ENCODE results near the gene CARNS1. TPM values are rescaled to one million over a fixed set of nuclear protein-coding genes. Genes with fewer than 3 reads are reported as not detected.

The CARNS1 gene
- polyA plus RNA-seq, 1 donor (not counting 4 experiments of a cell fraction or from before 2014, with no cell fraction given) = not detected

GRCh38 chr11:67468456-67468758 is 52.9 kb downstream of the CARNS1 start:
- no peak for TF ChIP-seq EZH2 (IDR thresholded peaks at IDR 0.05; ENCODE audit: low read length)
- no peak for TF ChIP-seq CTCF (optimal IDR thresholded peaks at IDR 0.05 in 1 of 3, IDR thresholded peaks at IDR 0.05 in 1 of 3, conservative IDR thresholded peaks at IDR 0.05 in 1 of 3; ENCODE audit: extremely low read depth in 1 of 3, insufficient read depth in 2 of 3, low read length in 3 of 3)
- H3K9me1 ChIP-seq (ENCODE audit: control insufficient read depth, extremely low read depth, insufficient read depth, low read length) = no peaks in the 10 kb centered on the region
- peak overlapping the region; percentile 63 to 74 (median 74) for H3K4me3 ChIP-seq (ENCODE audit: control insufficient read depth in 2 of 3, extremely low read depth in 1 of 3, insufficient read depth in 2 of 3, low read depth in 1 of 3, low read length in 3 of 3)
- peak overlapping the region; percentile 63 for H3K27ac ChIP-seq (ENCODE audit: control insufficient read depth, insufficient read depth, low read length)
- H3K4me2 ChIP-seq (ENCODE audit: control insufficient read depth, extremely low read depth, insufficient read depth, low read depth, low read length) = peak overlapping the region; percentile 82
- no peak overlapping the region for H2AFZ ChIP-seq (ENCODE audit: control insufficient read depth, low read length)
- H3K9ac ChIP-seq (ENCODE audit: control insufficient read depth, extremely low read depth, insufficient read depth, low read length) = peak overlapping the region; percentile 68
- no peaks in the 10 kb centered on the region for H3K9me3 ChIP-seq (ENCODE audit: control insufficient read depth, low read depth, low read length)
- H3K4me1 ChIP-seq (ENCODE audit: control insufficient read depth, extremely low read depth, insufficient read depth, low read length) = peaks cover 23% of the 10 kb centered on the region
- no peaks in the 10 kb centered on the region for H3K27me3 ChIP-seq (ENCODE audit: control insufficient read depth, extremely low read depth, insufficient read depth, low read length)
- no peak for DNase-seq (ENCODE audit: low read depth, low spot score)
- H3K79me2 ChIP-seq (ENCODE audit: control insufficient read depth, insufficient read depth, low read length) = no peaks in the 10 kb centered on the region
- dilution Hi-C loops (cut with MboI; ENCODE audit: extremely low pct_ligation_motif_present, low sequenced_read_pairs) = no loop called here
- H3K36me3 ChIP-seq (ENCODE audit: control insufficient read depth in 2 of 2, extremely low read depth in 1 of 2, insufficient read depth in 2 of 2, low read length in 2 of 2) = peaks cover 0 to 5% of the 10 kb centered on the region in 2 experiments
- FAIRE-seq = no peak
- H4K20me1 ChIP-seq (ENCODE audit: control insufficient read depth, extremely low read depth, insufficient read depth, low read length) = no peaks in the 10 kb centered on the region

GRCh38 chr11:67468759-67469507 is 53.5 kb downstream of the CARNS1 start, which contains the start of gene TMEM134:
Gene TMEM134, minus strand, starts transcription at chr11:67469251. Its CDS starts 59 bp downstream, at chr11:67469192.
- TF ChIP-seq EZH2 (IDR thresholded peaks at IDR 0.05; ENCODE audit: low read length) = no peak
- TF ChIP-seq CTCF (optimal IDR thresholded peaks at IDR 0.05 in 1 of 3, IDR thresholded peaks at IDR 0.05 in 1 of 3, conservative IDR thresholded peaks at IDR 0.05 in 1 of 3; ENCODE audit: extremely low read depth in 1 of 3, insufficient read depth in 2 of 3, low read length in 3 of 3) = peak in 2 of 3 experiments; percentile 57 to 73
- H3K9me3 ChIP-seq (ENCODE audit: control insufficient read depth, low read depth, low read length) = no peaks in the 10 kb centered on the region
- FAIRE-seq = no peak
- peak within 1 kb of the TSS; percentile 17 for H2AFZ ChIP-seq (ENCODE audit: control insufficient read depth, low read length)
- no peaks in the 10 kb centered on the region for H3K9me1 ChIP-seq (ENCODE audit: control insufficient read depth, extremely low read depth, insufficient read depth, low read length)
- no peaks in the 10 kb centered on the region for H4K20me1 ChIP-seq (ENCODE audit: control insufficient read depth, extremely low read depth, insufficient read depth, low read length)
- peak within 1 kb of the TSS; percentile 68 for H3K9ac ChIP-seq (ENCODE audit: control insufficient read depth, extremely low read depth, insufficient read depth, low read length)
- peak within 1 kb of the TSS; percentile 82 for H3K4me2 ChIP-seq (ENCODE audit: control insufficient read depth, extremely low read depth, insufficient read depth, low read depth, low read length)
- peaks cover 0 to 5% of the 10 kb centered on the region in 2 experiments for H3K36me3 ChIP-seq (ENCODE audit: control insufficient read depth in 2 of 2, extremely low read depth in 1 of 2, insufficient read depth in 2 of 2, low read length in 2 of 2)
- no peak for DNase-seq (ENCODE audit: low read depth, low spot score)
- H3K79me2 ChIP-seq (ENCODE audit: control insufficient read depth, insufficient read depth, low read length) = no peaks in the 10 kb centered on the region
- dilution Hi-C loops (cut with MboI; ENCODE audit: extremely low pct_ligation_motif_present, low sequenced_read_pairs) = no loop called here
- no peaks in the 10 kb centered on the region for H3K27me3 ChIP-seq (ENCODE audit: control insufficient read depth, extremely low read depth, insufficient read depth, low read length)
- H3K27ac ChIP-seq (ENCODE audit: control insufficient read depth, insufficient read depth, low read length) = peak within 1 kb of the TSS; percentile 63
- peak within 1 kb of the TSS; percentile 63 to 74 (median 74) for H3K4me3 ChIP-seq (ENCODE audit: control insufficient read depth in 2 of 3, extremely low read depth in 1 of 3, insufficient read depth in 2 of 3, low read depth in 1 of 3, low read length in 3 of 3)
- peaks cover 18% of the 10 kb centered on the region for H3K4me1 ChIP-seq (ENCODE audit: control insufficient read depth, extremely low read depth, insufficient read depth, low read length)

Measured in keratinocyte (primary cell).